Activated effector memory CD4-positive, alpha-beta T cell treated with anti-CD3 and anti-CD28 coated beads, Interleukin-2, amount 50 U/mL, for 16 hours (primary cell): ENCODE results near the gene SLC37A1.

Source experiments
- DNase-seq: peaks from one replicate; pipeline ENCODE4 v3.0.0-alpha.2; 2020

SLC37A1 gene

GRCh38 chr21:42580076-42580792 lies 66.6 kb downstream of the SLC37A1 start:
- DNase-seq, result peak; percentile 42

GRCh38 chr21:42580793-42581321 lies 67.2 kb downstream of the SLC37A1 start:
- DNase-seq, result peak; percentile 56

GRCh38 chr21:42581336-42581992 lies 67.8 kb downstream of the SLC37A1 start:
- DNase-seq, result peak; percentile 39

- DNase-seq, result peak; percentile 44
Measured at GRCh38 chr21:42581993-42582786, 68.5 kb downstream of the SLC37A1 start.

- peak; percentile 34 for DNase-seq
Measured at GRCh38 chr21:42582787-42583476, 69.3 kb downstream of the SLC37A1 start.

GRCh38 chr21:42583477-42584295 lies 70.0 kb downstream of the SLC37A1 start:
- peak; percentile 55 for DNase-seq

- DNase-seq, result no peak
Measured at GRCh38 chr21:42584296-42584641, 70.6 kb downstream of the SLC37A1 start.

- peak; percentile 31 for DNase-seq
Measured at GRCh38 chr21:42585881-42586280, 72.2 kb downstream of the SLC37A1 start.

GRCh38 chr21:42586406-42586805 lies 72.8 kb downstream of the SLC37A1 start:
- peak; percentile 10 for DNase-seq

GRCh38 chr21:42587036-42587435 lies 73.4 kb downstream of the SLC37A1 start:
- DNase-seq, result peak; percentile 51

- DNase-seq, result peak; percentile 60
Measured at GRCh38 chr21:42590431-42591131, 76.9 kb downstream of the SLC37A1 start.

- DNase-seq, result peak; percentile 16
Measured at GRCh38 chr21:42591170-42591869, 77.7 kb downstream of the SLC37A1 start.

- peak; percentile 22 for DNase-seq
Measured at GRCh38 chr21:42592156-42592820, 78.6 kb downstream of the SLC37A1 start.

GRCh38 chr21:42593007-42593814 lies 79.6 kb downstream of the SLC37A1 start:
- peak; percentile 86 for DNase-seq

GRCh38 chr21:42594616-42595282 lies 81.1 kb downstream of the SLC37A1 start:
- DNase-seq, result peak; percentile 45

GRCh38 chr21:42595283-42596187 lies 81.9 kb downstream of the SLC37A1 start:
- peak; percentile 47 for DNase-seq

GRCh38 chr21:42596657-42597056 lies 83.0 kb downstream of the SLC37A1 start:
- peak; percentile 14 for DNase-seq
